ENCODE measurements around the gene RCN1. TPM values are rescaled to one million over a fixed set of nuclear protein-coding genes. Genes with fewer than 3 reads are reported as not detected.
"Not testable (repeated sequence)": the region's sequence is repeated elsewhere in the genome, so short reads cannot be mapped to it uniquely, and the experiment has no call there.

The RCN1 gene
- total RNA-seq, 4 donors from 2014 or later, result 15.0 to 34.9 (median 20.0) TPM

DNA sequence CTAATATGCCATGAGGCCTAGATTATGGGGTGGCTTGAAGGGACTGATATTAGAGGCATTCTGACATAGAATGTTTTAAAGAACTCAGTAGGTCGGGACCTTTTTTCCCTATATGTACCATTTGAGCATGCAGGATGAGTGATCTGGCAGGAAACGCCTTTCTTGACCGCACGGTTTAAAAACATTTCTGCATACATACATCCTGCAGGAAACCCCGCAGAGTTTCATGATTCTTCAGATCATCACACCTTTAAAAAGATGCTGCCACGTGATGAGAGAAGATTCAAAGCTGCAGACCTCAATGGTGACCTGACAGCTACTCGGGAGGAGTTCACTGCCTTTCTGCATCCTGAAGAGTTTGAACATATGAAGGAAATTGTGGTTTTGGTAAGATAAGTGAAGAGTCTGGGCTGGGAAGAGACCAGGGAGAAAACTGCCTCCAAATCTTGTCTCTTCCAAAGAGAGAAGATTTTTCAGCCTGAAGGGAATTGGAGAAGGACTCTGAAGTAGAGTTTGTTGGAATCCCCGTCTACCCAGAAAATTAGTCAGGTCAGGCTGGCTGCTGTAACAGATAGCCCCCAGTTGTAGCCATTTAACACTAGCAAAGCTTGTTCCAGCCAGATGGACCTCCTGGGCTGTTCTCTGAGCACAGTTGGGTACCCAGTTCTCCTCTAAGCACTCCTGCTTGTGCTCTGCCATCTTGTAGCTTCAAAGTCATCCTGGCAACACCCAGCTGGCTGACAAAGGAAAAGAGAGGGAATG lies 7.4 kb downstream of the RCN1 start:
- Histone ChIP-seq H3K4me3 (no peak overlapping the region), H3K27me3 (no peaks in the 10 kb centered on the region), H3K9me3 (no peaks in the 10 kb centered on the region), H3K36me3 (peaks cover 0 to 61% (median 4%) of the 10 kb centered on the region in 3 donors), H3K27ac (no peak overlapping the region), H3K4me1 (peaks cover 0 to 9% (median 0%) of the 10 kb centered on the region in 3 donors)
- no peak for DNase-seq
- intact Hi-C loops (cut with DNase I), result no loop called here
- 89 to 96% methylated on average over 8 of the region's 8 CpGs for WGBS, 2 donors
- no peak for TF ChIP-seq POLR2A (IDR thresholded peaks at IDR 0.05)
- TF ChIP-seq, protein P1, sequence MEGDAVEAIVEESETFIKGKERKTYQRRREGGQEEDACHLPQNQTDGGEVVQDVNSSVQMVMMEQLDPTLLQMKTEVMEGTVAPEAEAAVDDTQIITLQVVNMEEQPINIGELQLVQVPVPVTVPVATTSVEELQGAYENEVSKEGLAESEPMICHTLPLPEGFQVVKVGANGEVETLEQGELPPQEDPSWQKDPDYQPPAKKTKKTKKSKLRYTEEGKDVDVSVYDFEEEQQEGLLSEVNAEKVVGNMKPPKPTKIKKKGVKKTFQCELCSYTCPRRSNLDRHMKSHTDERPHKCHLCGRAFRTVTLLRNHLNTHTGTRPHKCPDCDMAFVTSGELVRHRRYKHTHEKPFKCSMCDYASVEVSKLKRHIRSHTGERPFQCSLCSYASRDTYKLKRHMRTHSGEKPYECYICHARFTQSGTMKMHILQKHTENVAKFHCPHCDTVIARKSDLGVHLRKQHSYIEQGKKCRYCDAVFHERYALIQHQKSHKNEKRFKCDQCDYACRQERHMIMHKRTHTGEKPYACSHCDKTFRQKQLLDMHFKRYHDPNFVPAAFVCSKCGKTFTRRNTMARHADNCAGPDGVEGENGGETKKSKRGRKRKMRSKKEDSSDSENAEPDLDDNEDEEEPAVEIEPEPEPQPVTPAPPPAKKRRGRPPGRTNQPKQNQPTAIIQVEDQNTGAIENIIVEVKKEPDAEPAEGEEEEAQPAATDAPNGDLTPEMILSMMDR (IDR thresholded peaks at IDR 0.05), result no peak

DNA sequence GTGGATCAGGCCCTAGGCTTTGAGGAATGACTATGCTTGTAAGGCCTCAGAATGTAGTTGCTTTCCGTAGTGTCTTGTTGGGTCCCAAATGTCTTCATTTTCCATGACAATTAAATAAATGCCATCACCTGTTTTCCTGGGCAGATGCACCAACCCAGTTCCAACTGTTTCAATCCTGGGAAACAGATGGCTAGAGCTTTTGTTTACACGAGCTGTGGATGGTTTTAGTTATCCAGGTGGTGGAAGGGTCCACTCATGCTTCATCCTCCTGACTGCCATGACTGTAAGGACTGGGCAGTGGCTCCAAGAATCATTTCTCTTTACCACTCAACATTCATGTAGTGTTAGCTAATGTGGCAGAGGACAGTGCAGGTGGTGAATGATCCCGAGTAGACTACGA lies 8.6 kb downstream of the RCN1 start:
- no peaks in the 10 kb centered on the region for H3K9me3 ChIP-seq
- WGBS, 2 donors, result 94 to 96% methylated on average over 4 of the region's 4 CpGs
- peaks cover 0 to 73% (median 4%) of the 10 kb centered on the region in 3 donors for H3K36me3 ChIP-seq
- no peak for DNase-seq
- intact Hi-C loops (cut with DNase I), result no loop called here
- no peak for TF ChIP-seq POLR2A (IDR thresholded peaks at IDR 0.05)
- TF ChIP-seq, protein P1 (IDR thresholded peaks at IDR 0.05), result no peak
- H3K4me3 ChIP-seq, result no peak overlapping the region
- no peaks in the 10 kb centered on the region for H3K4me1 ChIP-seq
- no peaks in the 10 kb centered on the region for H3K27me3 ChIP-seq
- no peak overlapping the region for H3K27ac ChIP-seq

DNA sequence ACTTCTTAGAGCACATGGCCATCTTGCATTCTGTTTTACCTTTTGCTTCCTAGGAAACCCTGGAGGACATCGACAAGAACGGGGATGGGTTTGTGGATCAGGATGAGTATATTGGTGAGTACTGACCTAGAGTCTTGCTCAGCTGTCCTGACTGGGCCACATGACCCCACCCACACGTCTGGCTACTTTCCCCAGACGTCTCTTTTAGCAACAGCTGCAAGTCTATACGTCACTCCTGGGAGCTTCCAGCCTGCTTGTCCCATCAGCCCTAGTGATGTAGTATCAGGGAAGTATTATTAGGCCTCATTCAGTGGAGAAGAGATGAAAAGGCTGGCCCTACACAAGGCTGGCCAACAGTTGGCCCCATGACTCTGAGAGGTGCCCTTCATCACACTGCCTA lies 9.6 kb downstream of the RCN1 start:
- WGBS, 2 donors, result 63 to 69% methylated on average over 5 of the region's 5 CpGs
- Histone ChIP-seq H3K4me1 (no peaks in the 10 kb centered on the region), H3K9me3 (no peaks in the 10 kb centered on the region), H3K4me3 (no peak overlapping the region), H3K36me3 (peaks cover 0 to 78% (median 4%) of the 10 kb centered on the region in 3 donors), H3K27me3 (no peaks in the 10 kb centered on the region), H3K27ac (no peak overlapping the region)
- TF ChIP-seq, protein P1 (IDR thresholded peaks at IDR 0.05), result no peak
- TF ChIP-seq POLR2A (IDR thresholded peaks at IDR 0.05), result no peak
- intact Hi-C loops (cut with DNase I), result no loop called here
- no peak for DNase-seq

DNA sequence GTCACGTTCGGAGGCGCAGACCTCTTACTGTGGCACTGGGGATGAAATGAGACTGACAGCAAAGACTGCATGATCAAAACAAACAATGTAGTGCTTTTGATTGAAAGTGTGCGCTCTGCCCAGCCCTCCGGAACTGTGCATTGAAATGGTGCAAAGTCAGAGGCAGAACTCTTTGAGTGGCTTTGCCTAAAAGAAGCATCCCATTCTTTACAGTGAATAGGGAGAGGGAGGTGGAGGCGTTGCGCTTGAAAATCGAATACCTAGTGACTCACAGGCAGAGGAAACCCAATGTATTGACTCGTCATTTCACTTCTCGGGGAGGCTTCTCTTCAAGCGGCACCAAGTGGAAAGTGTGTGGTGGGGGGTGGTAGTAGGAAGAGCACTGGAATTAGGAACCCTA lies 10.9 kb downstream of the RCN1 start:
- no peak overlapping the region for H3K27ac ChIP-seq
- H3K9me3 ChIP-seq, result no peaks in the 10 kb centered on the region
- TF ChIP-seq, protein P1 (IDR thresholded peaks at IDR 0.05), result no peak
- no peak for TF ChIP-seq POLR2A (IDR thresholded peaks at IDR 0.05)
- no peaks in the 10 kb centered on the region for H3K27me3 ChIP-seq
- no peak for DNase-seq
- 87% methylated on average over 11 of the region's 11 CpGs for WGBS, 2 donors
- no peaks in the 10 kb centered on the region for H3K4me1 ChIP-seq
- intact Hi-C loops (cut with DNase I), result no loop called here
- peaks cover 0 to 88% (median 4%) of the 10 kb centered on the region in 3 donors for H3K36me3 ChIP-seq
- no peak overlapping the region for H3K4me3 ChIP-seq

DNA sequence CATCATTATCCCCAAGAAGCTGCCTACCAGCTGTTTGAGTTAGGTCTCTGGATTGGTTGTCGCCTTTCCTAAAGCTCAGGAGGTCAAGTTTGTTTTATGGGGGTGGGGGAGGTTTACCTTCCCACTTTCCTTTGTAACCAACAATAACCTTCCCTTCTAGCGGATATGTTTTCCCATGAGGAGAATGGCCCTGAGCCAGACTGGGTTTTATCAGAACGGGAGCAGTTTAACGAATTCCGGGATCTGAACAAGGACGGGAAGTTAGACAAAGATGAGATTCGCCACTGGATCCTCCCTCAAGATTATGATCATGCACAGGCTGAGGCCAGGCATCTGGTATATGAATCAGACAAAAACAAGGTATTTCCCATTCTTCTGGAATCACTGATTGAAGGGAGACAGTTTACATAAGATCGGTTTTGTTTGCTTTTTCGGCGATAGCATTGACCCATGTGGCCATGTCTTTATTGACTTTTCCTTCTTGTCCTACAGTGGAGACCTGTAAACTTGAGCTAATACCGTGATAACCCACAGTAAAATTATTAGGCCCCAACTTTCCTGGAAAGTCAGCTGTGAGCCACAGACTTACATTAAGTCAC lies 12.3 kb downstream of the RCN1 start:
- H3K4me1 ChIP-seq; intact Hi-C loops (cut with DNase I); DNase-seq; H3K27me3 ChIP-seq; H3K9me3 ChIP-seq; H3K4me3 ChIP-seq: not testable (repeated sequence)
- WGBS, 2 donors, result 76 to 78% methylated on average over 7 to 10 of the region's 11 CpGs
- Histone ChIP-seq H3K36me3 (peaks cover 0 to 78% (median 4%) of the 10 kb centered on the region in 3 donors), H3K27ac (peak overlapping the region in 1 of 4 donors; percentile 28)

Data from esophagus squamous epithelium (tissue), 5 donors.